ENCODE data around the gene TNS3. TPM values are rescaled to one million over a fixed set of nuclear protein-coding genes. Genes with fewer than 3 reads are reported as not detected.

TNS3 gene
- total and polyA plus RNA-seq, 2 of the 13 experiments (the other 11 are each of a cell fraction or from before 2014, with no cell fraction given), result 52.9 to 55.7 TPM

DNA sequence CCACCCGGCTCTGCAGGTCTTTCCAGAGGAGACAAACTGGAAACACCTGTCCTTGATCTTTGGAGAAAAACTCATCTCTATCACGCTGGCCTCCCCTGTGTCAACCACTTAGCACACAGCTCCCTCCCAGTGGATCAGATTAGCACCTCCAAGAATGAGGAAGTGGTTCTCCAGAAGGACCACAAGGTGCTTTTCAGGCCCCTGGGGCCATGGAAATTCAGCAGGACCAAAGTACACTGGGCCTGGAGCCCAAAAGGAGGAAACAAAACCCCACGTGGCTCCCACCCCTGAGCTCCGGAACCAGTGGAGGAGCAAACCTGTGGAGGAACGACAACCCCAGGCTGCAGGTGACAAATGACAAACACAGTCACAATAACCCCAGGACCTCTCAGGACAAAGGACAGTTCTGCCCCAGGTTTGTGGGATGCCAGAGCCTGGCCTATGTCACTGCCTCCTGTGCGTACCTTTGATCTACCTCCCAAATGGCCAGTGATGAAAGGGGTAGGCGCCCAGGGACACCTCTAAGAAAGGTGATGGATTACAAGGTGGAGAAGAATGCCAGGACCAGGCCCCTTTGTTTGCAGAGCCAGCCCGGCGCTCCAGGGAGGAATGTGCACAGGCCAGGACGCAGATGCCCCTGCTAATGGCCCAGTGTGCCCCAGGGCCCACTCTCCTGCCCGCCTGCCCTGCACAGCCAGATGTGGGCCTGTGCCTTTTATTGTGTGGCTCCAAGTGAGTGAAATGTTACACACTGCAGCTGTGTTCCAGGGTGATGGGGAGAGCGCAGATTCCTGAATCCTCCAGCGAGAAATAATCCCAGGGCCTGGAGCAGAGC, 5.7 kb downstream of the TNS3 start (continued):
- TF ChIP-seq ARID4A (CRISPR knock-in tag; IDR thresholded peaks at IDR 0.05; ENCODE audit: borderline replicate concordance) (peak; percentile 54; the same call in 1 of the 2 replicates), FOXA3 (CRISPR knock-in tag; IDR thresholded peaks at IDR 0.05) (peak; percentile 65; the same call in 1 of the 2 replicates), KLF12 (CRISPR knock-in tag; IDR thresholded peaks at IDR 0.05; ENCODE audit: borderline replicate concordance) (no peak; the same call in 1 of the 2 replicates), REST (IDR thresholded peaks at IDR 0.05; ENCODE audit: borderline replicate concordance in 1 of 2, low read depth in 1 of 2, low read length in 2 of 2) (peak; percentile 35 to 89), LCORL (IDR thresholded peaks at IDR 0.05) (no peak), LCORL (CRISPR knock-in tag; IDR thresholded peaks at IDR 0.05) (peak; percentile 65; the same call in 1 of the 2 replicates), ZNF263 (CRISPR knock-in tag; IDR thresholded peaks at IDR 0.05) (peak; percentile 72; the same call in 1 of the 2 replicates), POLR2A (IDR thresholded peaks at IDR 0.05; ENCODE audit: insufficient read depth in 1 of 2, low read depth in 2 of 2, low read length in 2 of 2) (peak in 1 of 2 experiments; percentile 42; a peak in 2 of 4 replicates), ZMAT3 (CRISPR knock-in tag; conservative IDR thresholded peaks at IDR 0.05) (peak; percentile 19; the same call in 1 of the 2 replicates), FOXA1 (IDR thresholded peaks at IDR 0.05) (no peak), FOXA1 (CRISPR knock-in tag; IDR thresholded peaks at IDR 0.05) (peak; percentile 66), ZNF256 (CRISPR knock-in tag; conservative IDR thresholded peaks at IDR 0.05) (0 out of 2 replicates have a peak, but pooled peaks have one; percentile 23)
- TF ChIP-seq, protein P1, sequence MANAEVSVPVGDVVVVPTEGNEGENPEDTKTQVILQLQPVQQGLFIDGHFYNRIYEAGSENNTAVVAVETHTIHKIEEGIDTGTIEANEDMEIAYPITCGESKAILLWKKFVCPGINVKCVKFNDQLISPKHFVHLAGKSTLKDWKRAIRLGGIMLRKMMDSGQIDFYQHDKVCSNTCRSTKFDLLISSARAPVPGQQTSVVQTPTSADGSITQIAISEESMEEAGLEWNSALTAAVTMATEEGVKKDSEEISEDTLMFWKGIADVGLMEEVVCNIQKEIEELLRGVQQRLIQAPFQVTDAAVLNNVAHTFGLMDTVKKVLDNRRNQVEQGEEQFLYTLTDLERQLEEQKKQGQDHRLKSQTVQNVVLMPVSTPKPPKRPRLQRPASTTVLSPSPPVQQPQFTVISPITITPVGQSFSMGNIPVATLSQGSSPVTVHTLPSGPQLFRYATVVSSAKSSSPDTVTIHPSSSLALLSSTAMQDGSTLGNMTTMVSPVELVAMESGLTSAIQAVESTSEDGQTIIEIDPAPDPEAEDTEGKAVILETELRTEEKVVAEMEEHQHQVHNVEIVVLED (CRISPR knock-in tag; IDR thresholded peaks at IDR 0.05; ENCODE audit: borderline replicate concordance), result 0 out of 2 replicates have a peak, but pooled peaks have one; percentile 30
- TF ChIP-seq, protein P2, sequence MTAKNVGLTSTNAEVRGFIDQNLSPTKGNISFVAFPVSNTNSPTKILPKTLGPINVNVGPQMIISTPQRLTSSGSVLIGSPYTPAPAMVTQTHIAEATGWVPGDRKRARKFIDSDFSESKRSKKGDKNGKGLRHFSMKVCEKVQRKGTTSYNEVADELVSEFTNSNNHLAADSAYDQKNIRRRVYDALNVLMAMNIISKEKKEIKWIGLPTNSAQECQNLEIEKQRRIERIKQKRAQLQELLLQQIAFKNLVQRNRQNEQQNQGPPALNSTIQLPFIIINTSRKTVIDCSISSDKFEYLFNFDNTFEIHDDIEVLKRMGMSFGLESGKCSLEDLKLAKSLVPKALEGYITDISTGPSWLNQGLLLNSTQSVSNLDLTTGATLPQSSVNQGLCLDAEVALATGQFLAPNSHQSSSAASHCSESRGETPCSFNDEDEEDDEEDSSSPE (CRISPR knock-in tag; IDR thresholded peaks at IDR 0.05), result no peak
- TF ChIP-seq, protein P3, sequence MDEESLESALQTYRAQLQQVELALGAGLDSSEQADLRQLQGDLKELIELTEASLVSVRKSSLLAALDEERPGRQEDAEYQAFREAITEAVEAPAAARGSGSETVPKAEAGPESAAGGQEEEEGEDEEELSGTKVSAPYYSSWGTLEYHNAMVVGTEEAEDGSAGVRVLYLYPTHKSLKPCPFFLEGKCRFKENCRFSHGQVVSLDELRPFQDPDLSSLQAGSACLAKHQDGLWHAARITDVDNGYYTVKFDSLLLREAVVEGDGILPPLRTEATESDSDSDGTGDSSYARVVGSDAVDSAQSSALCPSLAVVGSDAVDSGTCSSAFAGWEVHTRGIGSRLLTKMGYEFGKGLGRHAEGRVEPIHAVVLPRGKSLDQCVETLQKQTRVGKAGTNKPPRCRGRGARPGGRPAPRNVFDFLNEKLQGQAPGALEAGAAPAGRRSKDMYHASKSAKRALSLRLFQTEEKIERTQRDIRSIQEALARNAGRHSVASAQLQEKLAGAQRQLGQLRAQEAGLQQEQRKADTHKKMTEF (CRISPR knock-in tag; IDR thresholded peaks at IDR 0.05), result peak; percentile 46; the same call in 1 of the 2 replicates

All from HepG2 (cell line).